Stimulated activated CD4-positive, alpha-beta T cell treated with anti-CD3 and anti-CD28 coated beads, Interleukin-4, amount 100 ng/mL, for 1 hour (primary cell): ENCODE measurements around the gene CATSPERE.
"Not testable (repeated sequence)": the region's sequence is repeated elsewhere in the genome, so short reads cannot be mapped to it uniquely, and the experiment has no call there.

ENCODE experiments used
- DNase-seq: peaks from one replicate; pipeline ENCODE4 v3.0.0-alpha.2; 2020

The CATSPERE gene

GRCh38 chr1:244548558-244549115, 87.6 kb downstream of the CATSPERE start:
- no peak for DNase-seq

- DNase-seq: no peak
Observed at GRCh38 chr1:244552336-244552735, 91.3 kb downstream of the CATSPERE start.

GRCh38 chr1:244556263-244556662, 95.2 kb downstream of the CATSPERE start:
- no peak for DNase-seq

- DNase-seq: no peak
Observed at GRCh38 chr1:244557565-244557964, 96.5 kb downstream of the CATSPERE start.

- DNase-seq: no peak
Observed at GRCh38 chr1:244559561-244559960, 98.5 kb downstream of the CATSPERE start.

GRCh38 chr1:244562877-244563276, 101.8 kb downstream of the CATSPERE start:
- not testable (repeated sequence) for DNase-seq

- DNase-seq: no peak
Observed at GRCh38 chr1:244573768-244574167, 112.7 kb downstream of the CATSPERE start.

- no peak for DNase-seq
Observed at GRCh38 chr1:244576259-244576892, 115.3 kb downstream of the CATSPERE start.

- DNase-seq: not testable (repeated sequence)
Observed at GRCh38 chr1:244578205-244578604, 117.1 kb downstream of the CATSPERE start.

- no peak for DNase-seq
Observed at GRCh38 chr1:244583358-244583982, 122.4 kb downstream of the CATSPERE start.

- DNase-seq: no peak
Observed at GRCh38 chr1:244585867-244586266, 124.8 kb downstream of the CATSPERE start.

- no peak for DNase-seq
Observed at GRCh38 chr1:244590670-244591069, 129.6 kb downstream of the CATSPERE start.

- no peak for DNase-seq
Observed at GRCh38 chr1:244598611-244599010, 137.5 kb downstream of the CATSPERE start.

- peak; percentile 35 for DNase-seq
Observed at GRCh38 chr1:244599937-244600350, 138.9 kb downstream of the CATSPERE start.

GRCh38 chr1:244601336-244601735, 140.3 kb downstream of the CATSPERE start:
- DNase-seq: no peak

GRCh38 chr1:244603498-244603897, 142.4 kb downstream of the CATSPERE start:
- DNase-seq: no peak

- no peak for DNase-seq
Observed at GRCh38 chr1:244605835-244606370, 144.8 kb downstream of the CATSPERE start.

GRCh38 chr1:244614113-244614836, 153.2 kb downstream of the CATSPERE start:
- DNase-seq: no peak

- DNase-seq: no peak
Observed at GRCh38 chr1:244614879-244615278, 153.8 kb downstream of the CATSPERE start.

- DNase-seq: no peak
Observed at GRCh38 chr1:244615301-244615700, 154.2 kb downstream of the CATSPERE start.

GRCh38 chr1:244626709-244627108, 165.6 kb downstream of the CATSPERE start:
- no peak for DNase-seq

GRCh38 chr1:244628789-244629188, 167.7 kb downstream of the CATSPERE start:
- no peak for DNase-seq

- DNase-seq: no peak
Observed at GRCh38 chr1:244633140-244633539, 172.1 kb downstream of the CATSPERE start.
